Upper lobe of left lung (tissue), 6 donors: ENCODE data around the gene ANO6. TPM values are rescaled to one million over a fixed set of nuclear protein-coding genes. Genes with fewer than 3 reads are reported as not detected.

Experiments
- ATAC-seq, 2 donors: fragments of 200-7000 bp; cut with Tn5 transposase; one replicate each; pipeline ENCODE4 v1.9.1; 2022; ENCODE audit warnings: mild to moderate bottlenecking in 2 of 2, moderate library complexity in 2 of 2; ENCODE audit not compliant: low FRiP score in 2 of 2
- DNase-seq, 2 donors: peaks; one replicate each; pipeline ENCODE4 v3.0.0-alpha.2; 2019 to 2020
- H3K27ac ChIP-seq, 4 donors: fragments of 200-600 bp; sonication (generic); one replicate each; pipeline ENCODE4 v1.5.1; 2016 to 2019
- H3K27me3 ChIP-seq, 4 donors: fragments of 200-600 bp; sonication (generic); one replicate each; pipeline ENCODE4 v1.5.1; 2017 to 2019
- H3K36me3 ChIP-seq, 4 donors: fragments of 200-600 bp; sonication (generic); one replicate each; pipeline ENCODE4 v1.5.1; 2016 to 2019
- H3K4me1 ChIP-seq, 4 donors: fragments of 200-600 bp; sonication (generic); one replicate each; pipeline ENCODE4 v1.5.1; 2018 to 2019
- H3K4me3 ChIP-seq, 4 donors: fragments of 200-600 bp; sonication (generic); one replicate each; pipeline ENCODE4 v1.5.1; 2017 to 2019; ENCODE audit warnings: mild to moderate bottlenecking in 2 of 4, moderate library complexity in 1 of 4
- H3K9me3 ChIP-seq, 4 donors: fragments of 200-600 bp; sonication (generic); one replicate each; pipeline ENCODE4 v1.5.1; 2018 to 2019
- EP300 ChIP-seq, 4 donors: sonication (generic); formaldehyde crosslinking; IDR thresholded peaks; one replicate each; pipeline ENCODE4 v1.5.1; 2017; ENCODE audit warnings: antibody characterized with exemption in 4 of 4, control low read depth in 2 of 4
- POLR2A ChIP-seq, 4 donors: fragments of 450-650 bp; IDR thresholded peaks; one replicate each; pipeline ENCODE4 v1.5.1; 2016 to 2017; ENCODE audit warnings: antibody characterized with exemption in 4 of 4, mild to moderate bottlenecking in 2 of 4
- POLR2AphosphoS5 ChIP-seq, 2 donors: sonication (generic); formaldehyde crosslinking; IDR thresholded peaks; one replicate each; pipeline ENCODE4 v1.5.1; 2017; ENCODE audit warnings: antibody characterized with exemption in 2 of 2
- WGBS, 2 donors: methylation state at CpG; one replicate each; pipeline ENCODE4 v1.1.5; 2017 to 2018; 5-methylcytosine and 5-hydroxymethylcytosine counted together
- total RNA-seq, 6 donors: library from RNA; depleted of rRNA in 4 of 6; stranded (reverse); fragments of >200 nt in 4 of 6; gene quantifications; one replicate each; pipeline versions ENCODE4 v1.1.0 to v1.2.1, GENCODE V29; 2016 to 2021
- TF ChIP-seq, protein P1 (sequence below), 6 experiments: fragments of 450-650 bp in 4 of 6; fragments of 200-600 bp in 2 of 6; sonication (generic) in 2 of 6; IDR thresholded peaks; one replicate each; pipeline ENCODE4 v1.5.1; 2016 to 2019; ENCODE audit warnings: antibody characterized with exemption in 6 of 6
- donor health status: DM: no; HTN: no; CAD: no; lungs with moderate emphysema.
- donor health status: DM: no; HTN: yes; CAD: no; lungs with severe emphysema.

Gene ANO6
- total RNA-seq, 6 donors from 2014 or later, result 26.2 to 83.7 (median 57.9) TPM

DNA sequence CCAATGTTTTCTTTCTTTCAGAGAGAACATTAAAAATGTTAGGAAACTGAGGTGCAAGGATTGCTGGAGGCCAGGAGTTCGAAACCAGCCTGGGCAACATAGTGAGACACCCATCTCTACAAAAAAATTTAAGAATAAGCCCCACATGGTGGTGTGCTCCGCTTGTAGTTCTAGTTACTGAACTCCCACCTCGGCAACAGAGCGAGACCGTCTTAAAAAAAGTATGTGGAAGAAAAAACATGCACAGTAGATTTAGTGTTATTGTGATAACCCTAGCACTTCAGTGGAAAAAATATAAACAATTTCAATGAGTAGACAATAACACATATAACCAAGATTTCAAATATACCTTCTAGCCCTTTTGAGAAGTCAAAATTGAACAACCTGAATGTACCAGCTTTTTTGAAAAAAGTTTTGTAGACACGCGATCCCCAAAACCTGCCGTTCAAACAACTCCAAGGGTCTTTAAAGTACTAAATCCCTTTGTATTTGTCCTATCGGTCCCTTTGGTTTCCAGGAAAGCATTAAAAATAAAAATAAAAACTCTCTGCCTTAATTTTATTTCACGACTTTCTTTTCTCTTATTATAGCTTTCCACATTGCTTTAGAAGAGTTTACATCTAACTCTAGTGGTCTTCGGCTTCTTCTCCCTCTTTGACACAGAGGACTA, 1.0 kb upstream of the ANO6 start:
- DNase-seq (no peak), ATAC-seq (no peak)
- no peak for TF ChIP-seq POLR2AphosphoS5 (IDR thresholded peaks at IDR 0.05)
- TF ChIP-seq POLR2A (IDR thresholded peaks at IDR 0.05), result no peak
- no peak for TF ChIP-seq EP300 (IDR thresholded peaks at IDR 0.05)
- TF ChIP-seq, protein P1, sequence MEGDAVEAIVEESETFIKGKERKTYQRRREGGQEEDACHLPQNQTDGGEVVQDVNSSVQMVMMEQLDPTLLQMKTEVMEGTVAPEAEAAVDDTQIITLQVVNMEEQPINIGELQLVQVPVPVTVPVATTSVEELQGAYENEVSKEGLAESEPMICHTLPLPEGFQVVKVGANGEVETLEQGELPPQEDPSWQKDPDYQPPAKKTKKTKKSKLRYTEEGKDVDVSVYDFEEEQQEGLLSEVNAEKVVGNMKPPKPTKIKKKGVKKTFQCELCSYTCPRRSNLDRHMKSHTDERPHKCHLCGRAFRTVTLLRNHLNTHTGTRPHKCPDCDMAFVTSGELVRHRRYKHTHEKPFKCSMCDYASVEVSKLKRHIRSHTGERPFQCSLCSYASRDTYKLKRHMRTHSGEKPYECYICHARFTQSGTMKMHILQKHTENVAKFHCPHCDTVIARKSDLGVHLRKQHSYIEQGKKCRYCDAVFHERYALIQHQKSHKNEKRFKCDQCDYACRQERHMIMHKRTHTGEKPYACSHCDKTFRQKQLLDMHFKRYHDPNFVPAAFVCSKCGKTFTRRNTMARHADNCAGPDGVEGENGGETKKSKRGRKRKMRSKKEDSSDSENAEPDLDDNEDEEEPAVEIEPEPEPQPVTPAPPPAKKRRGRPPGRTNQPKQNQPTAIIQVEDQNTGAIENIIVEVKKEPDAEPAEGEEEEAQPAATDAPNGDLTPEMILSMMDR (IDR thresholded peaks at IDR 0.05), result no peak
- Histone ChIP-seq H3K9me3 (no peaks in the 10 kb centered on the region), H3K27me3 (no peaks in the 10 kb centered on the region), H3K36me3 (no peaks in the 10 kb centered on the region), H3K4me1 (peaks cover 10 to 30% (median 12%) of the 10 kb centered on the region in 4 donors), H3K4me3 (peak overlapping the region; percentile 31 to 86 (median 71)), H3K27ac (peak overlapping the region; percentile 90 to 98 (median 96))
- WGBS, 2 donors, result 17 to 18% methylated on average over 11 of the region's 11 CpGs

DNA sequence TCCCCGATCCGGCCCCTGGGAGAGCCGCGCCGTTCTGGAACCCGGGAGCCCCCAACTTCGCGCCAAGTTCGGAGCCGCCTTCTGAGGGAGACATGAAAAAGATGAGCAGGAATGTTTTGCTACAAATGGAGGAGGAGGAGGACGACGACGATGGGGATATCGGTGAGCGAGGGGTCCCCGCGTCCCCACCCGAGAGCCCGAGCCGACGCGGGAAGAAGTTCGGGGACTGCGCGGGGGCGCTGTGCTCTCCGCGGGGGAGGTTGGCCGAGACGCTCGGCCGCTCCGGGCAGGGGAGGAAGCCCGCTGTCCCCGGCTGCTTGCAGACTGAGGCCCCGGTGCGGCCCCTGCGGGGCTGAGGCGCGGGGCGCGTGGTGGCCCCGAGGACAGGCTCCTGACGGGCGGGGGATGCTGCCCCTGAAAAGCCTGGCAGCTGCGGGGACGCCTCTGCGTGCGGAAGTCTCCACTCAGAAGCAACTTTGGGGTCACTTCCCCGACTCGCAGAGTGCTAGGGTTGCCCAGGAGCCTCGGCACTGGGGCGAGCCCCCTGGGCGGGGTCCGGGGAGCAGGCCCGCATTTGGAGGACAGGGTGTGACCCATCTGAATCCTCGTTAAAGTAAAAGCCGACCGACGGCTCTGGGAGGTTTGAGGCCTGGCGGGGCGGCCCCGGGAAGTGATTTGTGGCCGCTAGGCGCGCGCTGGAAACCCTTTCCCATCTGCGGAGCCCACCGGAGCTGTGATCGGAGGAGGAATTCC, 511 bp downstream of the ANO6 start:
- ATAC-seq, result peak; percentile 78 to 82
- no peaks in the 10 kb centered on the region for H3K36me3 ChIP-seq
- H3K4me1 ChIP-seq, result peaks cover 12 to 37% (median 15%) of the 10 kb centered on the region in 4 donors
- no peaks in the 10 kb centered on the region for H3K27me3 ChIP-seq
- DNase-seq, result peak; percentile 69 to 92
- H3K9me3 ChIP-seq, result no peaks in the 10 kb centered on the region
- 1 to 2% methylated on average over 22 to 49 of the region's 70 CpGs for WGBS, 2 donors
- H3K4me3 ChIP-seq, result peak overlapping the region; percentile 38 to 86 (median 71)
- TF ChIP-seq EP300 (IDR thresholded peaks at IDR 0.05) (no peak), POLR2AphosphoS5 (IDR thresholded peaks at IDR 0.05) (no peak), POLR2A (IDR thresholded peaks at IDR 0.05) (peak in 1 of 4 donors; percentile 26)
- TF ChIP-seq, protein P1 (IDR thresholded peaks at IDR 0.05), result peak; percentile 18 to 47 (median 34)
- H3K27ac ChIP-seq, result peak overlapping the region; percentile 90 to 98 (median 96)

DNA sequence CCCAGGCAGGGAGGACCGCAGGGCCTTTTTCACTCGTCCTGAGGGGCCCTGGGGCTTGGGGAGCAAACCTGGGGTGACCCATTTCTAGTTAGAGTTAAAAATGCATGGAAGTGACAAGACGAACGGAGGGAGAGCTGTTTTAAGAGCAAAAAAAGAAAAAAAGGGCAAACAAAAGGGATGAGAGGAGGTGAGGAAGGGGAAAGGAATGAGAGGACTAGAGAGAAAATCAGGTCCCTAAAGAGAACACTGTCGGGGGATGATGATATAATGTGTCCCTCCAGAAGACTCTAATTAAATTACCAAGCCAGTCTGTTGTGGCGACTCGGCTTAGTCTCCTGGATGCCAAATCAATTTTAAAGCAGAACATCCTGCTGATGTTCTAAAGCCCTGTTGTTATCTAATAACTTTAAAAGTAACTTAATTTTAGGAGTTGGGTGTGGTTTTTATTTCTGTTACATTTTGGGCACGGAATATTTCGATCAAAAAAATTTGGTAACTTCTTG, 1.1 kb downstream of the ANO6 start:
- Histone ChIP-seq H3K4me3 (peak overlapping the region; percentile 38 to 86 (median 71)), H3K4me1 (peaks cover 12 to 37% (median 15%) of the 10 kb centered on the region in 4 donors), H3K27me3 (no peaks in the 10 kb centered on the region), H3K9me3 (no peaks in the 10 kb centered on the region), H3K27ac (peak overlapping the region; percentile 90 to 98 (median 96)), H3K36me3 (no peaks in the 10 kb centered on the region)
- WGBS, 2 donors, result 7 to 8% methylated on average over 9 of the region's 9 CpGs
- ATAC-seq, result no peak
- DNase-seq, result no peak
- no peak for TF ChIP-seq POLR2AphosphoS5 (IDR thresholded peaks at IDR 0.05)
- TF ChIP-seq POLR2A (IDR thresholded peaks at IDR 0.05), result no peak

DNA sequence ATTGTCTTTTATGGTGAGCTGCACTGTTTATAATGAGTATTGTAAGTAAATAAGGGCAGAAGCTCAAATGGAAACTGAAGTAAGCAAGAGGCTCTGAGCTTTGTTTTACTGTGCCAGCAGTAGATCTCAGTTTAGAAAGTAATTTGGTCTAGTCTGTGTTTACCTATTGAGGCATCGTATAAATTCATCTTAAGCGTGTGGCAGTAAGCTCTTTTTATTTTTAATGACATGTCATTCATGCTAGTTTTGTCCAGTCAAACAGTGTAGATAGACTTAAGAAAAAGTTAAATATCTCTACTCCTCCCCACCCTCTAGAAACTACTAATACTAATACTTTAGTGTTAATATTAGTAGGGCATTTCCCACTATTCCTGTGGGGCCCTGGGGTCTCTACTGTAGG, 2.0 kb downstream of the ANO6 start:
- DNase-seq (no peak), ATAC-seq (no peak)
- no peak for TF ChIP-seq POLR2A (IDR thresholded peaks at IDR 0.05)
- no peak for TF ChIP-seq POLR2AphosphoS5 (IDR thresholded peaks at IDR 0.05)
- TF ChIP-seq, protein P1 (IDR thresholded peaks at IDR 0.05), result no peak
- no peak for TF ChIP-seq EP300 (IDR thresholded peaks at IDR 0.05)

DNA sequence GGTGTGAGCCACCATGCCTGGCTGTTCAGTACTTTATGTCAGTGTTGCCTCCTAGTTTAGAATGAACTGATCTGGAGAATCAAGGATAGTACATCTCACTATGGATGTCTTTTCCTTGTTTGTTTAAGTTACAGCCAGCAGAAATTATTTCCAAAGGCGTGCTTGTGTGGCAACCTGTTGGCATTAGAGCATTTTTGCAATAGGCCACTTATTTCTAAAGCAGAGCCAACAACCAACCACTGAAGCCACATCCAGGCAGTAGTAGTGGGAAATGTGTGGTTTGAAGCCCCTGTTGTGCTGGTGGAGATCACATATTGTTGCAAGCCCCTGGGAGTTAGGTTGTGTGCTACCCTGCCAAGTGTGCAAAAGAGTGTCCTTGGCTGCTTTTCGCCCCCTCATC, 3.7 kb downstream of the ANO6 start:
- ATAC-seq, result no peak
- Histone ChIP-seq H3K27ac (peak overlapping the region in 1 of 4 donors; percentile 13), H3K4me1 (peaks cover 12 to 42% (median 14%) of the 10 kb centered on the region in 4 donors), H3K27me3 (no peaks in the 10 kb centered on the region), H3K4me3 (no peak overlapping the region), H3K36me3 (no peaks in the 10 kb centered on the region), H3K9me3 (no peaks in the 10 kb centered on the region)
- no peak for DNase-seq
- 79 to 81% methylated on average over 2 of the region's 2 CpGs for WGBS, 2 donors
- TF ChIP-seq POLR2AphosphoS5 (IDR thresholded peaks at IDR 0.05), result no peak
- TF ChIP-seq POLR2A (IDR thresholded peaks at IDR 0.05), result no peak
- TF ChIP-seq, protein P1 (IDR thresholded peaks at IDR 0.05), result no peak
- no peak for TF ChIP-seq EP300 (IDR thresholded peaks at IDR 0.05)

More for the DNA sequence above, 2.0 kb downstream of the ANO6 start:
- H3K4me3 ChIP-seq, result peak overlapping the region in 3 of 4 donors; percentile 68 to 86 (median 74)
- H3K9me3 ChIP-seq, result no peaks in the 10 kb centered on the region
- H3K4me1 ChIP-seq, result peaks cover 12 to 37% (median 15%) of the 10 kb centered on the region in 4 donors
- no peaks in the 10 kb centered on the region for H3K27me3 ChIP-seq
- WGBS, 2 donors, result 33 to 52% methylated on average over 2 of the region's 2 CpGs
- H3K27ac ChIP-seq, result peak overlapping the region; percentile 90 to 98 (median 96)
- no peaks in the 10 kb centered on the region for H3K36me3 ChIP-seq
